H1 (cell line): Measurements from ENCODE around the gene PIEZO1. TPM values are rescaled to one million over a fixed set of nuclear protein-coding genes. Genes with fewer than 3 reads are reported as not detected.

Source experiments
- CTCF ChIA-PET: fragments of 300-600 bp; sonication (Branson Sonifier 250); formaldehyde crosslinking; loops from one replicate; lab custom pipeline; 2021; ENCODE audit not compliant: partially characterized antibody; lab: Charles Lee
- POLR2A ChIA-PET: fragments of 300-600 bp; sonication (Branson Sonifier 250); formaldehyde crosslinking; loops from one replicate; lab custom pipeline; 2021; ENCODE audit warnings: inconsistent platforms; ENCODE audit not compliant: partially characterized antibody; lab: Charles Lee
- DNase-seq, 2 experiments: peaks; one replicate each; pipeline versions ENCODE4 v3.0.0 to v3.0.0-alpha.2; 2010 to 2022; ENCODE audit warnings: low spot score in 2 of 2, low read depth in 1 of 2, mixed read lengths in 1 of 2
- FAIRE-seq: peaks from 2 replicates; lab custom pipeline; 2011; peaks lifted over from hg19 to GRCh38; lab: Jason Lieb, UNC
- H2AFZ ChIP-seq: 2 replicates; pipeline ENCODE4 v1.8.1; 2012; ENCODE audit warnings: low read length, inconsistent platforms
- H2AK5ac ChIP-seq: 2 replicates; pipeline ENCODE4 v1.6.1; 2013; ENCODE audit warnings: low read depth, low read length
- H2BK120ac ChIP-seq: replicated peaks from 2 replicates; pipeline ENCODE3; 2013; ENCODE audit warnings: low read depth, low read length, inconsistent platforms
- H2BK12ac ChIP-seq: 2 replicates; pipeline ENCODE4 v1.6.1; 2013; ENCODE audit warnings: low read depth, low read length
- H2BK15ac ChIP-seq: 2 replicates; pipeline ENCODE4 v1.6.1; 2013; ENCODE audit warnings: low read length
- H2BK20ac ChIP-seq: 2 replicates; pipeline ENCODE4 v1.6.1; 2013; ENCODE audit warnings: low read length
- H2BK5ac ChIP-seq: 2 replicates; pipeline ENCODE4 v1.6.1; 2013; ENCODE audit warnings: low read depth, low read length
- H3K14ac ChIP-seq: 2 replicates; pipeline ENCODE4 v1.6.1; 2013; ENCODE audit warnings: inconsistent platforms; ENCODE audit not compliant: insufficient read length
- H3K18ac ChIP-seq: 2 replicates; pipeline ENCODE4 v1.6.1; 2013; ENCODE audit warnings: low read length; ENCODE audit errors: extremely low read depth
- H3K23ac ChIP-seq: 2 replicates; pipeline ENCODE4 v1.6.1; 2013; ENCODE audit warnings: inconsistent platforms; ENCODE audit not compliant: insufficient read length
- H3K23me2 ChIP-seq: 2 replicates; pipeline ENCODE4 v1.6.1; 2013; ENCODE audit warnings: low read depth, low read length
- H3K27ac ChIP-seq: 2 replicates; pipeline ENCODE4 v1.6.1; 2011; ENCODE audit warnings: low read depth, low read length, inconsistent platforms
- H3K27me3 ChIP-seq, 4 experiments: replicated peaks in 1 of 4; 1 replicate in 1 of 4; 2 replicates in 3 of 4; pipeline versions ENCODE4 v1.6.1 to v1.8.1; 2011 to 2013; ENCODE audit warnings: low read length in 3 of 4, mild to moderate bottlenecking in 3 of 4, inconsistent platforms in 2 of 4, mixed read lengths in 2 of 4, moderate library complexity in 1 of 4; ENCODE audit not compliant: control insufficient read depth in 3 of 4, insufficient read depth in 3 of 4; ENCODE audit errors: extremely low read depth in 1 of 4
- H3K36me3 ChIP-seq, 4 experiments: 2 replicates each; pipeline versions ENCODE4 v1.6.1 to v1.8.1; 2011 to 2013; ENCODE audit warnings: mild to moderate bottlenecking in 4 of 4, low read length in 3 of 4, moderate library complexity in 2 of 4, control low read depth in 1 of 4, inconsistent platforms in 1 of 4; ENCODE audit not compliant: insufficient read depth in 4 of 4, control insufficient read depth in 2 of 4
- H3K4ac ChIP-seq: replicated peaks from 2 replicates; pipeline ENCODE3; 2013; ENCODE audit warnings: low read length, low read depth, mixed read lengths, inconsistent platforms; ENCODE audit not compliant: insufficient read length
- H3K4me1 ChIP-seq, 4 experiments: replicated peaks in 1 of 4; 1 replicate in 1 of 4; 2 replicates in 3 of 4; pipeline versions ENCODE4 v1.6.1 to v1.8.1; 2011 to 2013; ENCODE audit warnings: low read length in 3 of 4, inconsistent platforms in 2 of 4, mixed read lengths in 1 of 4; ENCODE audit not compliant: insufficient read depth in 4 of 4, control insufficient read depth in 3 of 4
- H3K4me2 ChIP-seq, 2 experiments: 2 replicates each; pipeline versions ENCODE4 v1.6.1 to v1.8.1; 2011 to 2013; ENCODE audit warnings: low read depth in 2 of 2, low read length in 2 of 2, control low read depth in 1 of 2, inconsistent platforms in 1 of 2, mild to moderate bottlenecking in 1 of 2; ENCODE audit not compliant: insufficient read depth in 1 of 2
- H3K4me3 ChIP-seq, 4 experiments: fragments of 200-600, 300-600 bp in 1 of 4; sonication (generic), shearing (Covaris generic), sonication (Bioruptor Twin) in 1 of 4; 2 replicates each; pipeline versions ENCODE4 v1.5.1 to v1.8.1; 2011 to 2016; ENCODE audit warnings: low read length in 4 of 4, low read depth in 3 of 4, control low read depth in 2 of 4, inconsistent platforms in 2 of 4, mild to moderate bottlenecking in 2 of 4, mixed read lengths in 1 of 4, moderate library complexity in 1 of 4; ENCODE audit not compliant: insufficient read depth in 2 of 4; ENCODE audit errors: extremely low read depth in 1 of 4
- H3K56ac ChIP-seq: replicated peaks from 2 replicates; pipeline ENCODE3; 2013; ENCODE audit warnings: low read depth, mild to moderate bottlenecking, mixed read lengths, low read length, inconsistent platforms; ENCODE audit not compliant: insufficient read length
- H3K79me1 ChIP-seq: 2 replicates; pipeline ENCODE4 v1.6.1; 2013; ENCODE audit warnings: low read depth, low read length, control low read depth
- H3K79me2 ChIP-seq, 2 experiments: 2 replicates each; pipeline versions ENCODE4 v1.6.1 to v1.8.1; 2012 to 2013; ENCODE audit warnings: low read length in 2 of 2, mild to moderate bottlenecking in 2 of 2, inconsistent platforms in 1 of 2; ENCODE audit not compliant: insufficient read depth in 2 of 2, control insufficient read depth in 1 of 2
- H3K9ac ChIP-seq, 4 experiments: replicated peaks in 1 of 4; 1 replicate in 1 of 4; 2 replicates in 3 of 4; pipeline versions ENCODE4 v1.6.1 to v1.8.1; 2011 to 2013; ENCODE audit warnings: low read depth in 3 of 4, low read length in 3 of 4, control low read depth in 2 of 4, mild to moderate bottlenecking in 2 of 4, moderate library complexity in 2 of 4, inconsistent platforms in 1 of 4; ENCODE audit errors: extremely low read depth in 1 of 4
- H3K9me3 ChIP-seq, 2 experiments: 2 replicates each; pipeline versions ENCODE4 v1.6.1 to v1.8.1; 2012 to 2013; ENCODE audit warnings: mild to moderate bottlenecking in 2 of 2, moderate library complexity in 2 of 2, control low read depth in 1 of 2, inconsistent platforms in 1 of 2, low read depth in 1 of 2, low read length in 1 of 2, mixed read lengths in 1 of 2; ENCODE audit not compliant: insufficient read depth in 2 of 2
- H4K20me1 ChIP-seq, 2 experiments: replicated peaks in 1 of 2; 2 replicates each; pipeline versions ENCODE3 to v1.8.1; 2011 to 2013; ENCODE audit warnings: inconsistent platforms in 2 of 2, low read length in 2 of 2, mild to moderate bottlenecking in 1 of 2; ENCODE audit not compliant: insufficient read depth in 2 of 2, control insufficient read depth in 1 of 2
- H4K5ac ChIP-seq: 2 replicates; pipeline ENCODE4 v1.6.1; 2013; ENCODE audit warnings: low read length, low read depth, mixed read lengths, inconsistent platforms; ENCODE audit not compliant: insufficient read length
- H4K8ac ChIP-seq: 2 replicates; pipeline ENCODE4 v1.8.0; 2013; ENCODE audit warnings: mild to moderate bottlenecking, moderate library complexity, low read length, inconsistent platforms; ENCODE audit not compliant: insufficient read depth; ENCODE audit errors: extremely low read depth
- H4K91ac ChIP-seq: replicated peaks from 2 replicates; pipeline ENCODE3; 2013; ENCODE audit warnings: low read length, mixed read lengths, inconsistent platforms; ENCODE audit not compliant: insufficient read length
- BACH1 ChIP-seq: IDR thresholded peaks from 2 replicates; pipeline ENCODE4 v1.6.1; 2012; ENCODE audit warnings: low read length, improper control_type of control experiment
- CEBPB ChIP-seq: IDR thresholded peaks from 2 replicates; pipeline ENCODE4 v1.6.1; 2012; ENCODE audit warnings: low read depth, low read length
- CHD1 ChIP-seq: IDR thresholded peaks from 2 replicates; pipeline ENCODE4 v1.6.1; 2012; ENCODE audit warnings: low read depth, low read length, improper control_type of control experiment
- JUND ChIP-seq: IDR thresholded peaks from 2 replicates; pipeline ENCODE4 v1.6.1; 2011; ENCODE audit warnings: mild to moderate bottlenecking, improper control_type of control experiment, low read length
- KDM5A ChIP-seq: fragments of 200-600 bp; IDR thresholded peaks from 2 replicates; pipeline ENCODE4 v1.7.1; 2012; ENCODE audit warnings: mild to moderate bottlenecking, low read length, inconsistent platforms, mixed read lengths
- MAFK ChIP-seq: IDR thresholded peaks from 2 replicates; pipeline ENCODE4 v1.6.1; 2012; ENCODE audit warnings: low read depth, mild to moderate bottlenecking, improper control_type of control experiment, low read length
- NANOG ChIP-seq: IDR thresholded peaks from 2 replicates; pipeline ENCODE4 v1.6.1; 2011; ENCODE audit warnings: low read length, low read depth, mild to moderate bottlenecking, inconsistent platforms; ENCODE audit not compliant: insufficient read depth, poor library complexity, severe bottlenecking
- POU5F1 ChIP-seq: IDR thresholded peaks from 2 replicates; pipeline ENCODE4 v1.6.1; 2011; ENCODE audit warnings: low read depth, mild to moderate bottlenecking, low read length, moderate library complexity
- RAD21 ChIP-seq, 2 experiments: IDR thresholded peaks in 1 of 2; conservative IDR thresholded peaks in 1 of 2; 2 replicates each; pipeline ENCODE4 v1.6.1; 2011; ENCODE audit warnings: low read depth in 2 of 2, low read length in 2 of 2, improper control_type of control experiment in 1 of 2, inconsistent platforms in 1 of 2, mild to moderate bottlenecking in 1 of 2, moderate library complexity in 1 of 2
- SP4 ChIP-seq: IDR thresholded peaks from 2 replicates; pipeline ENCODE4 v1.6.1; 2012; ENCODE audit warnings: low read length, inconsistent platforms
- TAF1 ChIP-seq: IDR thresholded peaks from 2 replicates; pipeline ENCODE4 v1.6.1; 2011; ENCODE audit warnings: mild to moderate bottlenecking, low read depth, low read length
- TBP ChIP-seq: IDR thresholded peaks from 2 replicates; pipeline ENCODE4 v1.6.1; 2011; ENCODE audit warnings: low read depth, low read length, improper control_type of control experiment
- TCF12 ChIP-seq: IDR thresholded peaks from 2 replicates; pipeline ENCODE4 v1.6.1; 2011; ENCODE audit warnings: low read depth, mild to moderate bottlenecking, low read length
- WGBS, 2 experiments: shearing (Covaris generic) in 1 of 2; methylation state at CpG; one replicate each; pipeline versions ENCODE4 v1.1.6 to v1.1.7; 2013 to 2015; ENCODE audit warnings: low lambda C conversion rate in 2 of 2, mixed read lengths in 2 of 2, inconsistent platforms in 1 of 2, low coverage in 1 of 2, missing lambda C conversion rate in 1 of 2; ENCODE audit not compliant: insufficient replicate concordance in 2 of 2, insufficient coverage in 1 of 2, insufficient read length in 1 of 2; ENCODE audit errors: extremely low coverage in 1 of 2, missing lambda C conversion rate in 1 of 2; 5-methylcytosine and 5-hydroxymethylcytosine counted together
- polyA plus RNA-seq, 7 experiments: library from polyadenylated mRNA; depleted of rRNA in 3 of 7; stranded (reverse) in 5 of 7; unstranded in 2 of 7; fragments of >200 nt in 5 of 7; fragments of 200-250 nt in 2 of 7; gene quantifications; 1 replicate in 5 of 7; 2 replicates in 1 of 7; 4 replicates in 1 of 7; pipeline versions ENCODE4 v1.2.1 to v1.2.3, GENCODE V29; 2011 to 2013; ENCODE audit warnings: missing spikeins in 2 of 7, mixed read lengths in 2 of 7
- total RNA-seq: library from RNA; stranded (reverse); fragmentation: NEBNext Ultra II Directional; extraction: Animal tissue kit (Norgen Biotek cat#: 25700); gene quantifications from 2 replicates; pipeline ENCODE4 v1.2.1, GENCODE V29; 2021
- TF ChIP-seq, protein P1 (sequence below): IDR thresholded peaks from 2 replicates; pipeline ENCODE4 v1.6.1; 2011; ENCODE audit warnings: low read length, improper control_type of control experiment

Gene PIEZO1
- total and polyA plus RNA-seq, 2 of the 8 experiments (the other 6 are each of a cell fraction or from before 2014, with no cell fraction given) = 42.3 to 67.5 TPM

GRCh38 chr16:88748364-88748763 lies 36.7 kb downstream of the PIEZO1 start:
- Histone ChIP-seq H2AK5ac (no peak overlapping the region), H3K14ac (no peak overlapping the region), H3K23ac (no peak overlapping the region), H2AFZ (no peak overlapping the region), H2BK120ac (no peak overlapping the region), H3K9ac (no peak overlapping the region), H3K79me1 (no peaks in the 10 kb centered on the region; the same call in 1 of the 2 replicates), H3K4me1 (peaks cover 0 to 11% (median 6%) of the 10 kb centered on the region in 4 experiments; a peak in 4 of 7 replicates), H2BK20ac (no peak overlapping the region), H3K79me2 (no peaks in the 10 kb centered on the region), H3K23me2 (no peaks in the 10 kb centered on the region), H3K56ac (no peak overlapping the region), H3K18ac (no peak overlapping the region), H3K27ac (no peak overlapping the region), H3K36me3 (no peaks in the 10 kb centered on the region), H3K4ac (no peak overlapping the region), H2BK12ac (no peak overlapping the region), H3K4me3 (no peak overlapping the region), H2BK5ac (no peak overlapping the region), H4K20me1 (peaks cover 0 to 3% of the 10 kb centered on the region in 2 experiments), H4K91ac (peak overlapping the region; percentile 69), H4K8ac (peak overlapping the region; percentile 65; the same call in 1 of the 2 replicates), H3K9me3 (no peaks in the 10 kb centered on the region), H3K4me2 (no peak overlapping the region), H2BK15ac (0 out of 2 replicates have a peak overlapping the region, but pooled peaks have one; percentile 46), H4K5ac (no peak overlapping the region), H3K27me3 (no peaks in the 10 kb centered on the region)
- DNase-seq (no peak), FAIRE-seq (no peak)
- CTCF ChIA-PET = interaction anchor here (0.6 to 25.0 kb wide), 11 partner anchors 12 to 204 kb away, joined by 3 to 251 read pairs (median 4); no protein-coding TSS in a partner anchor
- POLR2A ChIA-PET = interaction anchor here (0.7 kb wide), 1 partner anchor 280 kb away, joined by 3 read pairs; no protein-coding TSS in a partner anchor
- WGBS, 2 experiments = 89% methylated on average over 12 of the region's 12 CpGs; no CpG with 5 or more reads in 1 of the 2 experiments
- TF ChIP-seq TAF1 (no peak), JUND (no peak), NANOG (no peak), RAD21 (IDR thresholded peaks at IDR 0.05 in 1 of 2, conservative IDR thresholded peaks at IDR 0.05 in 1 of 2; ENCODE audit: low read depth in 2 of 2, low read length in 2 of 2) (no peak), TBP (no peak), SP4 (no peak), TCF12 (no peak), BACH1 (no peak), MAFK (no peak), POU5F1 (no peak), CEBPB (no peak), CHD1 (no peak), KDM5A (no peak)
- TF ChIP-seq, protein P1, sequence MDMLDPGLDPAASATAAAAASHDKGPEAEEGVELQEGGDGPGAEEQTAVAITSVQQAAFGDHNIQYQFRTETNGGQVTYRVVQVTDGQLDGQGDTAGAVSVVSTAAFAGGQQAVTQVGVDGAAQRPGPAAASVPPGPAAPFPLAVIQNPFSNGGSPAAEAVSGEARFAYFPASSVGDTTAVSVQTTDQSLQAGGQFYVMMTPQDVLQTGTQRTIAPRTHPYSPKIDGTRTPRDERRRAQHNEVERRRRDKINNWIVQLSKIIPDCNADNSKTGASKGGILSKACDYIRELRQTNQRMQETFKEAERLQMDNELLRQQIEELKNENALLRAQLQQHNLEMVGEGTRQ = no peak
